SH-SY5Y (cell line): ENCODE measurements around the gene CCER1.

Source experiments
- GATA2 ChIP-seq: IDR thresholded peaks from 2 replicates; pipeline ENCODE4 v1.6.1; 2011; ENCODE audit warnings: mild to moderate bottlenecking, low read depth, low read length
- GATA3 ChIP-seq: IDR thresholded peaks from 2 replicates; pipeline ENCODE4 v1.6.1; 2011; ENCODE audit warnings: low read depth, mild to moderate bottlenecking, low read length, moderate library complexity

The CCER1 gene

GRCh38 chr12:90954921-90955320, at the start of gene CCER1:
Gene CCER1 (minus strand): TSS chr12:90955176. CDS start chr12:90954742, 434 bp downstream.
- TF ChIP-seq GATA2 (no peak), GATA3 (no peak)

DNA sequence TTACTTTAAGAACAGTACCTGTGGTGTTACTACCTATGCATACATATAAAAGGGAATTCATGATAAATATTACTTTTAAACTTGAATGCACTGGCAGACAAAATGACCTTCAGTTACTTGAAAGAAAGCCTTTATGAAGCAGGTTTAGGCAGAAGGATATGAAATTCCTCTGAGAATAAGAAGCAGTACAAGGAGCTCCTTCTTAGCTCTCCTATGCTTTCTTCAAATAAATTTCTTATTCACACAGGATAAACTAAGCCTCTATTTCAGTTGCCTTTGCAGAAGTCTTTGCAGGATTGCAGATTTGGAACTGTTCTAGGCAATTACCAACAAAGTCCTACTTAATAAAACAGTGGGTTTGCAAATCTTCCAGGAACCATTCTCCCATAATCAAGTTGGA, 48.8 kb upstream of the CCER1 start:
- TF ChIP-seq GATA3: no peak
- TF ChIP-seq GATA2: no peak

GRCh38 chr12:91001306-91001705, 46.3 kb upstream of the CCER1 start:
- TF ChIP-seq GATA3: no peak
- no peak for TF ChIP-seq GATA2

DNA sequence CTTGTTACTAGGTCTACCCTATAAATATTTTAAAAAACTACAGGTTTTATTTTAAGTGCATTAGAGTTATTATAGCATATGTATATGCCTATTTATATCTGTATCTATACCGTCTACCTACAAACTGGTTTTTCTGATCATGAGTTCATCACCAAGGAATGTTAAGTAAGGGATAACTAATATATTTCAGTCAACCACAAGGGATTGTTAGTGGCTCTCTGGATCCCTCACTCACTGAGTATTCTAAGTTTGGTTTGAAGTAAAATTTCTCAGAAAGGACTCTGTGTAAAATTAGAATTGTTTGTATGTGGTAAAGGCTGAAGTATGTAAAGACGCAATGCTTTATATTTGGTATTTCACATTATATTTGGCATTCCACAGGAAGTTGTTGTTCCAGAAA, 45.0 kb upstream of the CCER1 start:
- no peak for TF ChIP-seq GATA2
- no peak for TF ChIP-seq GATA3

DNA sequence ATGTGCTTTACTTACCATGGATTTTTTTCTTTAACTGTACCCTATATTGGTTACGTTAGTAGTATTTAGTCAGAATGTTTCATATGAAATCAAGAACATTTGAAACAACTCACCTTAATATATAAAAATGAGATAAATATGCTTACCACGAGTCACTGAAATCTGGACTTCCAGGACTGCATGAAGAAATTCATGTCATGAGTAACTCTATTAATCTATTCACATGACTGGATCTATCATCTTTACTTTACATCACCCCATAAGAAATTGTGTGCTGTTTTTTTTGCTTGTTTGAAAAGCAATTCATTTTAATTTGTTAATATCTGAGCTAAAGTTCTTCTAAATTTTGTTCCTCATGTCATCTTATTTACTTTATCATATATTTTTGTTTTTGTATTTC, 44.6 kb upstream of the CCER1 start:
- TF ChIP-seq GATA2 (no peak), GATA3 (no peak)

DNA sequence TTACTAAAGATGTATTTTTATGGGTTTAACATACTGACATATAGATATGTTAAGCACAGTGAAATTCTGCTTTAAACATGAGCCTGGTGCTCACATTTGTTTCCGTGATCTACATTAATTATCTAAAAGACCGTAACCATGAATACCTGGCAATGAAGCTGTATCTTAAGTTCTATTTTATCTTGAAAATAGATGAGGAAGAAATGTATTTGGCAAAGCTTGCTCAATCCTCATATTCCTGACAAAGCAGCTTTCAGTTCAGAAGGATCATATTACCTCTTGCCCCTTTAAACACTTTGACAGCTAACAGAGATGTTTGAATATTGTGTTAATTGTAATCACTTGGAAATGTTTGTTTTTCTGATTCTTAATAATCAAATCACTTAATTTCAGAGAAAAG, 40.0 kb upstream of the CCER1 start:
- TF ChIP-seq GATA3: no peak
- TF ChIP-seq GATA2: no peak

- TF ChIP-seq GATA2: no peak
- TF ChIP-seq GATA3: no peak
These were observed 37.0 kb upstream of the CCER1 start for GRCh38 chr12:90991952-90992465.

DNA sequence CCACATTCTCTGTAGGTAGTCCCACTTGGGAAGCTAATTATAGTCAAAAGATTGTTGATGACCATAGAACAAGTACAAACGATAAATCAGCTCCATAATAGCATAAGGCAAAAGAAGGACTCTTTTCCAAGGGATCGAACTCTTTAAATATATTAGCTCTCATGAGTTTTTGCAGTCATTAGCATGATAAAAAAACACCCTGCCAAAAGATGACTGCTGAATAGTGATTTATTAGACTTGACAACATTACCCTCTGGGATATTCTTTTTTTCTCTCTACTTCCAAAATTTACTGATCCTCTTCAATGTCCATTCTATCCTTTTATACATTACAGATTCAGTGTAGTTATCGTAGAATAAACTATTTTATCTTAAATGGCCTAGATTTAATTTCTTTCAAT, 35.6 kb upstream of the CCER1 start:
- TF ChIP-seq GATA3 (no peak), GATA2 (no peak)

GRCh38 chr12:90989686-90990111, 34.7 kb upstream of the CCER1 start:
- no peak for TF ChIP-seq GATA2
- TF ChIP-seq GATA3: no peak

GRCh38 chr12:90987520-90987919, 32.5 kb upstream of the CCER1 start:
- TF ChIP-seq GATA3: no peak
- no peak for TF ChIP-seq GATA2

DNA sequence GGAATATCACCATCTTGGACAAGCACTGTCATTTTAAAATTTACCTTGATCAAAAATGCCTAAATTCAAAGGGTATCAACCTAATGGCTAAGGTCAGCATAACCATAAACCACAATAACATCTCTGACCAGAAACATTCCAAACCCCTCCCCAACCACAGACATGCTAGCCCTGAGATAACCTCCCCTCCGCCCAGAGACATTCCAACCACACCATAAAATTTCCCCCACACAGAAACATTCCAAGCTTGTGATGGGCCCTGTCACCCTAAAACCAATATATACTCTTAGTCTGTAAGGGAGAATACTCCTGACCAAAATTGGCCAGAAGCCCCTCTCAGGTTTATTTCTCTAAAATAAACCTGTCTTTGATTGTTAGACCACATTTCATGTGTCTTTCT, 32.1 kb upstream of the CCER1 start:
- no peak for TF ChIP-seq GATA2
- no peak for TF ChIP-seq GATA3

DNA sequence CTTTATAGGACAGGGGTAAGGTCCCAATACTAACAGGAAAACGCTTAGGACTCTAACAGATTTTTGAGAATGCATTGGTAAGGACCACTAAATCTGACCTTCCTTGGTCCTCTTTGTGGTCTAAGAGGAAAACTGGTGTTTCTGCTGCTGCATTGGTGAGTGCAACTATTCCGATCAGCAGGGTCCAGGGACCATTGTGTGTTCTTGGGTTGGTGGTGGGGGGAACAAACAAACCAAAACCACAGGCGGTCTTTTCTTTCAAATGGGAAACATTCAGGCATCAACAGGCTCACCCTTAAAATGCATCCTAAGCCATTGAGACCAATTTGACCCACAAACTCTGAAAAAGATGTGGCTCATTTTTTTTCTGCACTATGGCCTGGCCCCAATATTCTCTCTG, 29.1 kb upstream of the CCER1 start:
- TF ChIP-seq GATA2: no peak
- no peak for TF ChIP-seq GATA3

DNA sequence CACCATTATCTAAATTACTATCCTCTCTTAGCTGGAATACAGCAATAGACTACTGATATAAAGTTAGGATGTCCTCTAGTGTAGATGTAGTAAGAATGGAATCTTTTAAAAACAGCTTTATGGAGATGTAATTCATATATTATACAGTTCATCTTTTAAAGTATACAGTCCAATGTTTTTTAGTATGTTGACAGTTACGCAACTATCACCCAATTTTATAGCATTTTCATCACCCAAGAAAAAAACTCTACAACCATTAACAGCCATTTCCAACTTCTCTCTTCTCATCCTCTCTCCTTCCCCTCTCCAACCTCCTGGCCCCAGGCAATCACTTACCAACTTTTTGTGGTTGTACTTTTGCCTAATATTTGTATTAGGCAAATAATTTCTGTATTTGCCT, 27.2 kb upstream of the CCER1 start:
- TF ChIP-seq GATA3 (no peak), GATA2 (no peak)

DNA sequence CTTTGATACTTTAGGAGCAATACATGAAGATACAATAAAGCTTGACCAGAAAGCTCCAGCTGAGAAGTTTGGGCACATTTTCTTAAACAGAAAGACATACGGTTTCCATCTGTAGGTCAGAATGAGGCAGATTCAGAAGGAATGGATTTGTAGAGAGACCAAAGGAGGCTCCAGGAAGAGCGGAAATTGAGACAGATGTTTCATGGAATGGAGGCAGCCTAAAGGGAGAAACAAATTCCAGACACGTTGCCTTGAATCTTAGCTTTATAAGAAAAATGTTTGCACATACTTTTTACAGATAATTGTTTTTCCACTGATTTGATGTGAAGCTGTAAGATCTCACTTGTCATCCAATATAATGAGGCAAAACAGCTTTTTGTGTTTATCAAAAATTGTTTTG, 25.0 kb upstream of the CCER1 start:
- TF ChIP-seq GATA2 (no peak), GATA3 (no peak)

- TF ChIP-seq GATA2: no peak
- no peak for TF ChIP-seq GATA3
These were observed 24.0 kb upstream of the CCER1 start for GRCh38 chr12:90979019-90979418.
